Measurements from ENCODE around the gene GTF3C1. TPM values are rescaled to one million over a fixed set of nuclear protein-coding genes. Genes with fewer than 3 reads are reported as not detected.
"Not testable (repeated sequence)": the region's sequence is repeated elsewhere in the genome, so short reads cannot be mapped to it uniquely, and the experiment has no call there.

GTF3C1 gene
- total RNA-seq, 1 donor from 2014 or later = 45.5 TPM

- no peak for DNase-seq (ENCODE audit: low spot score)
These were observed 103.0 kb downstream of the GTF3C1 start for GRCh38 chr16:27446721-27447120.

GRCh38 chr16:27445502-27446175 is 104.1 kb downstream of the GTF3C1 start:
- DNase-seq (ENCODE audit: low spot score) = no peak

- DNase-seq (ENCODE audit: low spot score) = no peak
These were observed 105.2 kb downstream of the GTF3C1 start for GRCh38 chr16:27444470-27444869.

GRCh38 chr16:27444015-27444414 is 105.7 kb downstream of the GTF3C1 start:
- no peak for DNase-seq (ENCODE audit: low spot score)

GRCh38 chr16:27441998-27442397 is 107.7 kb downstream of the GTF3C1 start:
- DNase-seq (ENCODE audit: low spot score) = no peak

GRCh38 chr16:27441276-27441675 is 108.4 kb downstream of the GTF3C1 start:
- no peak for DNase-seq (ENCODE audit: low spot score)

GRCh38 chr16:27439271-27440018 is 110.3 kb downstream of the GTF3C1 start:
- no peak for DNase-seq (ENCODE audit: low spot score)

- no peak for DNase-seq (ENCODE audit: low spot score)
These were observed 111.8 kb downstream of the GTF3C1 start for GRCh38 chr16:27437946-27438345.

GRCh38 chr16:27436921-27437650 is 112.6 kb downstream of the GTF3C1 start:
- DNase-seq (ENCODE audit: low spot score) = no peak

- DNase-seq (ENCODE audit: low spot score) = no peak
These were observed 113.6 kb downstream of the GTF3C1 start for GRCh38 chr16:27436065-27436464.

GRCh38 chr16:27435146-27435545 is 114.6 kb downstream of the GTF3C1 start:
- DNase-seq (ENCODE audit: low spot score) = not testable (repeated sequence)

- DNase-seq (ENCODE audit: low spot score) = no peak
These were observed 115.3 kb downstream of the GTF3C1 start for GRCh38 chr16:27434141-27435051.

GRCh38 chr16:27433636-27434035 is 116.1 kb downstream of the GTF3C1 start:
- DNase-seq (ENCODE audit: low spot score) = no peak

- not testable (repeated sequence) for DNase-seq (ENCODE audit: low spot score)
These were observed 116.5 kb downstream of the GTF3C1 start for GRCh38 chr16:27433191-27433590.

GRCh38 chr16:27432558-27432957 is 117.2 kb downstream of the GTF3C1 start:
- no peak for DNase-seq (ENCODE audit: low spot score)

- DNase-seq (ENCODE audit: low spot score) = no peak
These were observed 117.8 kb downstream of the GTF3C1 start for GRCh38 chr16:27431773-27432532.

GRCh38 chr16:27430923-27431484 is 118.7 kb downstream of the GTF3C1 start:
- DNase-seq (ENCODE audit: low spot score) = peak; percentile 8

- DNase-seq (ENCODE audit: low spot score) = no peak
These were observed 119.2 kb downstream of the GTF3C1 start for GRCh38 chr16:27430512-27430911.

GRCh38 chr16:27429981-27430441 is 119.7 kb downstream of the GTF3C1 start:
- no peak for DNase-seq (ENCODE audit: low spot score)

- DNase-seq (ENCODE audit: low spot score) = no peak
These were observed 120.3 kb downstream of the GTF3C1 start for GRCh38 chr16:27429330-27429871.

Data from umbilical cord (tissue), 2 donors.